Ishikawa (cell line): ENCODE measurements around the gene PLOD1.

Source experiments
- CEBPB ChIP-seq: IDR thresholded peaks from 2 replicates; pipeline ENCODE4 v1.6.1; 2012
- CREB1 ChIP-seq: IDR thresholded peaks from 2 replicates; pipeline ENCODE4 v1.6.1; 2012; ENCODE audit warnings: low read depth
- EGR1 ChIP-seq: IDR thresholded peaks from 2 replicates; pipeline ENCODE4 v1.6.1; 2012
- EP300 ChIP-seq: IDR thresholded peaks from 2 replicates; pipeline ENCODE4 v1.6.1; 2012; ENCODE audit warnings: borderline replicate concordance
- FOXM1 ChIP-seq: IDR thresholded peaks from 2 replicates; pipeline ENCODE4 v1.6.1; 2012; ENCODE audit warnings: low read depth, borderline replicate concordance
- MAX ChIP-seq: IDR thresholded peaks from 2 replicates; pipeline ENCODE4 v1.6.1; 2012
- NFIC ChIP-seq: IDR thresholded peaks from 2 replicates; pipeline ENCODE4 v1.6.1; 2012
- RAD21 ChIP-seq: IDR thresholded peaks from 2 replicates; pipeline ENCODE4 v1.6.1; 2012; ENCODE audit warnings: low read depth
- REST ChIP-seq: IDR thresholded peaks from 2 replicates; pipeline ENCODE4 v1.6.1; 2012; ENCODE audit warnings: low read depth, mild to moderate bottlenecking
- TAF1 ChIP-seq: IDR thresholded peaks from 2 replicates; pipeline ENCODE4 v1.6.1; 2012; ENCODE audit warnings: low read depth, mild to moderate bottlenecking
- TCF12 ChIP-seq: IDR thresholded peaks from 2 replicates; pipeline ENCODE4 v1.6.1; 2012; ENCODE audit warnings: low read depth
- TEAD4 ChIP-seq: IDR thresholded peaks from 2 replicates; pipeline ENCODE4 v1.6.1; 2012
- USF1 ChIP-seq: IDR thresholded peaks from 2 replicates; pipeline ENCODE4 v1.6.1; 2012
- YY1 ChIP-seq: IDR thresholded peaks from 2 replicates; pipeline ENCODE4 v1.6.1; 2012; ENCODE audit warnings: low read depth

GRCh38 chr1:12016182-12016581 lies 81.7 kb downstream of the PLOD1 start:
- TF ChIP-seq EP300 = no peak
- no peak for TF ChIP-seq RAD21
- TF ChIP-seq USF1 = no peak
- no peak for TF ChIP-seq YY1
- no peak for TF ChIP-seq EGR1
- TF ChIP-seq TCF12 = no peak
- no peak for TF ChIP-seq TAF1
- no peak for TF ChIP-seq MAX
- no peak for TF ChIP-seq CREB1
- TF ChIP-seq CEBPB = no peak
- no peak for TF ChIP-seq REST
- no peak for TF ChIP-seq FOXM1
- no peak for TF ChIP-seq TEAD4
- no peak for TF ChIP-seq NFIC
